Measurements from ENCODE around the gene SYNJ2. TPM values are rescaled to one million over a fixed set of nuclear protein-coding genes. Genes with fewer than 3 reads are reported as not detected.

The SYNJ2 gene
- total RNA-seq, 1 donor from 2014 or later = 12.3 TPM

GRCh38 chr6:158003910-158004700 lies 22.4 kb downstream of the SYNJ2 start:
- intact Hi-C loops (cut with micrococcal nuclease) = no loop called here
- H3K4me3 ChIP-seq = peak overlapping the region; percentile 11
- peaks cover 70% of the 10 kb centered on the region for H3K4me1 ChIP-seq

DNA sequence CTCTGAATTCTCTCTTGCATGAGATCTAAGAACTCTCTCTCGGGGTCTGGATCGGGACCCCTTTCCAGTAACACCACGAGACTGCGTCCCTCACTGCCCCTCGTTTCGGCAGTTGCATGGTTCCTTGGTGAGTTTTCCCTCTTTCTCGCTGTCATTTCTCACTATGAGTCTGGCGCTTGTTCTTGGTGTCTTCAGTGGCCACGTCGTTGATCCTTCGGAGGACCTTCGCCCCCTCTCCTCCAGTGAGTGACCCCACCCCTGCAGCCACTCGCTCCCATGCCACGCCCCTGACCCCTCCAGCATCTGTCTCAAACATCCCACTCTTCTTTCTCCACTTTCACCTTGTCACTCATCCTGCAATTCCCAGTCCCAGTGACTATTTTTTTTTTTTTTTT lies 23.0 kb downstream of the SYNJ2 start:
- H3K27me3 ChIP-seq (ENCODE audit: low read depth) = no peaks in the 10 kb centered on the region
- H3K4me1 ChIP-seq = peaks cover 70% of the 10 kb centered on the region
- intact Hi-C loops (cut with micrococcal nuclease) = no loop called here
- no peaks in the 10 kb centered on the region for H3K9me3 ChIP-seq (replicated peaks)
- H3K4me3 ChIP-seq = no peak overlapping the region
- DNase-seq = peak; percentile 11
- H3K36me3 ChIP-seq = no peaks in the 10 kb centered on the region
- peak overlapping the region; percentile 89 for H3K27ac ChIP-seq (replicated peaks)
- no peak for TF ChIP-seq CTCF (IDR thresholded peaks at IDR 0.05; ENCODE audit: borderline replicate concordance)

More at GRCh38 chr6:158003910-158004700, 22.4 kb downstream of the SYNJ2 start:
- Histone ChIP-seq H3K9me3 (replicated peaks) (no peaks in the 10 kb centered on the region), H3K36me3 (no peaks in the 10 kb centered on the region), H3K27ac (replicated peaks) (peak overlapping the region; percentile 89), H3K27me3 (ENCODE audit: low read depth) (no peaks in the 10 kb centered on the region)
- DNase-seq = peak; percentile 8
- TF ChIP-seq CTCF (IDR thresholded peaks at IDR 0.05; ENCODE audit: borderline replicate concordance) = no peak

DNA sequence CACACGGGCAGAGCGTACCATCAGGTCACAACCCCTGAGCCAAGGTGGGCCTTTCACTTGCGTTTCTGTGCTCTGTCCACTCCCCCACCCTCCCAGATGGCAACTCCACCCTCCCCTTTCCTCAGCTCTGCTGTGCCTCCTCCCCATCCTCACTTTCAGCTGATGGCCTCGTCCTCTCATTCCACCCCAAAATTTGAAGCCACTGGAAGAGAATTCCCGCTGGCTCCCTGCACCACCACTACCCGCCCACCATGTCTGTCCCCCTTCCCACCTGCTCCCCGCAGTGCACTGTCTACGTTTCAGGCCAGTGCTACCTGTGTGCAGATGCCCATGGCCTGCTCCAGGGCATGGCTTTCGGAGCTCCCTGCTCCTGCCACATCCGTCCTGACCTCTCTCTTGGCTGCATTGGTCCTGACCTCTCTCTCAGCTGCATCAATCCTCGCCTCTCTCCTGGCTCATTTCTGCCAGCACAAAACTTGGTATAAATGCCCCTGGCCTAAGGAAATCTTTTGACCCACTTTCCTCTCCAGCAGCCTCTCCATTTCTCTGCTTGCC lies 24.0 kb downstream of the SYNJ2 start:
- Histone ChIP-seq H3K27ac (replicated peaks) (no peak overlapping the region), H3K27me3 (ENCODE audit: low read depth) (no peaks in the 10 kb centered on the region), H3K4me1 (peaks cover 70% of the 10 kb centered on the region), H3K36me3 (no peaks in the 10 kb centered on the region), H3K4me3 (no peak overlapping the region), H3K9me3 (replicated peaks) (no peaks in the 10 kb centered on the region)
- peak; percentile 1 for DNase-seq
- intact Hi-C loops (cut with micrococcal nuclease) = no loop called here
- TF ChIP-seq CTCF (IDR thresholded peaks at IDR 0.05; ENCODE audit: borderline replicate concordance) = no peak

GRCh38 chr6:158006331-158006730 lies 24.7 kb downstream of the SYNJ2 start:
- DNase-seq = no peak
- Histone ChIP-seq H3K4me1 (peaks cover 66% of the 10 kb centered on the region), H3K27ac (replicated peaks) (no peak overlapping the region), H3K36me3 (no peaks in the 10 kb centered on the region), H3K9me3 (replicated peaks) (no peaks in the 10 kb centered on the region), H3K27me3 (ENCODE audit: low read depth) (no peaks in the 10 kb centered on the region), H3K4me3 (no peak overlapping the region)
- intact Hi-C loops (cut with micrococcal nuclease) = no loop called here
- no peak for TF ChIP-seq CTCF (IDR thresholded peaks at IDR 0.05; ENCODE audit: borderline replicate concordance)

GRCh38 chr6:158006821-158007570 lies 25.3 kb downstream of the SYNJ2 start:
- TF ChIP-seq CTCF (IDR thresholded peaks at IDR 0.05; ENCODE audit: borderline replicate concordance) = no peak
- Histone ChIP-seq H3K4me3 (no peak overlapping the region), H3K36me3 (no peaks in the 10 kb centered on the region), H3K9me3 (replicated peaks) (no peaks in the 10 kb centered on the region), H3K4me1 (peaks cover 67% of the 10 kb centered on the region), H3K27ac (replicated peaks) (no peak overlapping the region), H3K27me3 (ENCODE audit: low read depth) (no peaks in the 10 kb centered on the region)
- intact Hi-C loops (cut with micrococcal nuclease) = no loop called here
- peak; percentile 7 for DNase-seq

Data from left ventricle myocardium inferior (tissue), 1 donor.